GM13976 (cell line): ENCODE results near the gene RARRES1.

ENCODE experiments used
- DNase-seq: peaks from one replicate; pipeline ENCODE4 v3.0.0; 2012; ENCODE audit warnings: low spot score
- CTCF ChIP-seq: IDR thresholded peaks from 2 replicates; pipeline ENCODE4 v1.5.1; 2012; ENCODE audit warnings: borderline replicate concordance, mild to moderate bottlenecking; ENCODE audit not compliant: insufficient read depth; ENCODE audit errors: extremely low read depth, missing control alignments, control extremely low read depth
- in situ Hi-C: fragments of 300-500 bp; cut with MboI; formaldehyde crosslinking; loops from one replicate; pipeline ENCODE4 v1.12.0; 2022; ENCODE audit warnings: low sequenced_read_pairs, mixed read lengths, inconsistent platforms; ENCODE audit not compliant: unreplicated experiment

Gene RARRES1

DNA sequence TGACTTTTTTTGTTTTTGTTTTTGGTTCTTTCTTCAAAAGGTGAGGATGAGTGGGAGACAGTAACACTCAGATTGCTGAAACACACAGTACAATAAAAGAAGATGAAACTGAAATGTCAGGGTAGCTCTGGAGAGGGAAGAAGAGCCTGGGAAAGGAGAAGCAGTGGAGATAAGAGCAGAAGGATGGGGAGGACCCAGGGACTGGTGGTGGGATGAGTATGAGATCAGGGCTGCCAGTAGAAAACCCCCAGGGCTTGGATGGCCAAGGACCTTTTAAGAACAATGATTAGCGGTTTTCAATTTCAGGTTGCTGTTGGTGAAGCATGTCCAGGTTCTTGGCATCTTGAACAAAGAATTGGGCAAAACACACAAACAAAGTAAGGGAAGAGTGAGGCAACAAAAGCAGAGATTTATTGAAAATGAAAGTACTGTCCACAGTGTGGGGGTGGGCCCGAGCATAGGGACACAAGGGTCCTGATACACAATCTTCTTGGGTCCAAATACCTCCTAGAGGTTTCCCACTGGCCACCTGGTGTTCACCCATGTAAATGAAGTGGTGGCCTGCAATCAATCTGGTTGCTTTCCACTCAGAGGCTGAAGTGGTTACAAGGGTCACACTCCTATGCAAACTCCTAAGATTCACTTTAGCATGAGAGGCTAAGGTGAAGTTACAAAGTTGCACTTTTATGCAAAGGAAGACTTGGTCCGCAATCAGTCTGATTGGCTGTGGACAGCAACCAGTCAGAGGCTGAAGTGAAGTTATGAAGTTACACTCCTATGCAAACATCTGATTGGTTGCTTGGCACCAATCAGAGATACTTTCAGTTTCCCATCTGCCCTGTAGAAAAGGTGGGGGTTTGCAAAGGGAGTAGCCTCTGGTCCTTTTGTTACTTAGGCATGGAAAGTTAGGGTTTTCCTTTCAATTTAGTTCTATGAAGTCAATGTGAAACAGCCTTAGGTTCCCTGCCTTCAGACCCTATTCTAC lies 43.5 kb upstream of the RARRES1 start:
- in situ Hi-C loops, result loop anchor here (25.0 kb wide), 1 partner anchor 1163 kb away; no protein-coding TSS in a partner anchor
- no peak for TF ChIP-seq CTCF
- DNase-seq, result no peak

DNA sequence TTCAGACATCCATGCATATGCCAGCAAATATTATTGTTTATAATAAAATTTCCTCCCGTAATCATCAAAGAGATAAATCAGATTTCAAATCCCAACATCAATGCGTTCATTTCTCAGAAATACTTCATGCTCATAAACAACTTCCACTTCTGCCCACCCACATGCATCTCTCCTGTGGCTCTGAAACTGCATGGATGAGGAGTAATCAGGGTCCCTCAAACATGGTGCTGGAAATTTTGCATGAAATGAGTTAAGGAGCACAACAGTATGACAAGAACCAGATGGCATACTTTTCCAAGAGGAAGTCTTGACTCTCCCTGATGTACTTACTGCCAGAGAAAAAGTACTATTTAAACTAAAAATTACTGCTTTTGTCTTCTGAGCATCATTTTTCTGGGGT lies 42.7 kb upstream of the RARRES1 start:
- in situ Hi-C loops, result loop anchor here (25.0 kb wide), 1 partner anchor 1163 kb away; no protein-coding TSS in a partner anchor
- no peak for DNase-seq
- TF ChIP-seq CTCF, result no peak

- TF ChIP-seq CTCF, result no peak
- in situ Hi-C loops, result no loop called here
- no peak for DNase-seq
Measured at GRCh38 chr3:158773845-158774830, 41.9 kb upstream of the RARRES1 start.

DNA sequence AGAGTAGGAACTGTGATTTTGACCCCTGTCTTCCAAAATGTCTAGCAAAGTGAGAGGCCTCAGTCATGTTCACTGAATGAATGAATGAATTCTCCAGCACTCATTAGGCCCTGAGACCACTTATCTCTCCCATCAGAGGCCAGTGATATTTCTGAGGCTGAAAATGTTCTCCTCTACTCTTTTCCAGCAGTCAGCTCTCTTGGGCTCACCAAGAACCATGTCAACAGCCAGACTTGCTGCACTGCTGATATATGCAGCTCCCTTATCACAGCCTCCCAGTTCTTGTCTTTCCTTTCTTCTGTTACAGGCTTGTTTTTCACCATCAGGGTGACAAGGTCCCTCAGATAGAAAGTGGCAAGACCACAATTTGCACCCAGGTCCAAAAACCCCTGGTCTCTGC lies 40.9 kb upstream of the RARRES1 start:
- DNase-seq, result no peak
- TF ChIP-seq CTCF, result no peak
- in situ Hi-C loops, result no loop called here

DNA sequence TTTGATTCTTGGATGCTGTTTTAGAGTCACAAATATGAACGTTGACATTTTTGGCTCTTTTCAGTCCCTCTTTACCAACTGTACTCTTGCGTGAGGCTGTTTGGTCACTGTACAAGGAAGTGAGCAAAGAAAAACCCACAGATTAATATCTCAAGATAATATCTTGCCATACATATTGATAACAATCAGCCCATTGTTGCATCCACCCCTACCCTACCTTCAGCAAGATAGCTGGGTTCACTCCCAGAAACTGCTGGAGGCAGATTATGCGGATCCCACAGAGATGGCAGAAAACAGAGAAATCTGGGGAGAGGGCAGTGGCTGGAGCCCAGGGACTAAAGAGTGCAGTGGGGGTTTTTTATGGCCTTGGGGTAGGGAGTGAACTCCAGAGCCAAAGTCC lies 39.7 kb upstream of the RARRES1 start:
- TF ChIP-seq CTCF, result no peak
- no peak for DNase-seq
- in situ Hi-C loops, result no loop called here

DNA sequence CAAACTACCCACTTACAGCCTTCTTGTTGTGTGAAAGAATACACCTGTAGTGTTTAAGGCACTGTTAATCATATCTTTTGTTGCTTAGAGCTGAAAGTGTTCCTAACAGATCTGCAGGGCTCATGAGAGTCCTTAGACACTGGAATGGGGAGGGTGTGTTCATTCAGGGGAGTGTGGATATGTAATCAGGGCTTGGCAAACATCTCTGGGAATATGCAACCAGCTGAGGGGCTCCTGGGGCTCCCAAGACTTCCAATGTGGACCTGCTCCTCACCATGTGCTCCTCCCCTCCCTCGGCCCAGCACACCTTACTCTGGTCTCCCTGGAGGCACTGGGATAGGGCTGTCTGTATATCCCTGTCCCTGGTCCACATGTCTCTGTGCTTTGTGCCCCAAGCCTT lies 39.3 kb upstream of the RARRES1 start:
- no peak for TF ChIP-seq CTCF
- in situ Hi-C loops, result no loop called here
- DNase-seq, result no peak
